GM19043 (cell line): Measurements from ENCODE around the gene RASA3.
"Not testable (repeated sequence)": the region's sequence is repeated elsewhere in the genome, so short reads cannot be mapped to it uniquely, and the experiment has no call there.

ENCODE experiments used
- ATAC-seq: cut with Tn5 transposase; IDR thresholded peaks from one replicate; pipeline ENCODE4 v1.9.1; 2021; ENCODE audit warnings: low read depth; ENCODE audit not compliant: unreplicated experiment

Gene RASA3

DNA sequence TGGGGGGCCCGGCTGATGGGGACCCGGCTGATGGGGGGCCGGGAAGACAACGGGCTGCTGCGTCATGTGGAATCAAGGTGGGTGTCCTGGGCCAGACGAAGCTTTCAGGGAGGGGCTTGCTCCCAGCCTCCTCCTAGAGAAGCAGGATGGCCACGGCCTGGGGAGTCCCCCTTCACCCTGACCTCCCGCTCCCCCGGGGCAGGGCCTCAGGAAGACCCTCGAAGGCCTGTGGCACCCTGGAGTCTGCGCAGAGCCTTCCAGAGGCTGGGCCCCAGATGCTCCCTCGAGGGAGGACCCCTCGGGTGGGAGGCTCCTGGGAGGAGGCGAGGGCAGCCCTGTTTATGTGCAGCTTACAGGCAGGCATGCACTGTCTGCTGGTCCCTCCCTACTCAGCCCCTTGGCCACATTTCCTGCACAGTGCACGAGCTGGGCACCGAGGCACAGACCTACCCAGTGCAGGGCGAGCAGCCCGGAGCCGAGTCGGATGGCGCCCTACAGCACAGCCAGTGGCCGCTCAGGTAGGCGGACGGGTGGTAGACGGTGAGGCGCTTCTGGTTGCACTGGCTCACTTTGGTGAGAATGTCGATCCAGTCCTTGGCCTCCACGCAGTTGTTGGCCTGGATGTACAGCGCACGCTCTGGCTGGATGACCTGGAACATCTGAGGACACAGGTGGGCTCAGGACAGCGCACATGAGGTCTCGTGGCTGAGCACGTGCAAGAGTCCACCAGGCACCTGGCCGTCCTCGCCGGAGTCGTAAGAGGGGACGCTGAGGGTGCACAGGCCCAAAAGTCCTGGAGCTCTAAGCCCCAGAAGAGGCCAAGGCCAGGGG, 136.1 kb downstream of the RASA3 start:
- no peak for ATAC-seq

DNA sequence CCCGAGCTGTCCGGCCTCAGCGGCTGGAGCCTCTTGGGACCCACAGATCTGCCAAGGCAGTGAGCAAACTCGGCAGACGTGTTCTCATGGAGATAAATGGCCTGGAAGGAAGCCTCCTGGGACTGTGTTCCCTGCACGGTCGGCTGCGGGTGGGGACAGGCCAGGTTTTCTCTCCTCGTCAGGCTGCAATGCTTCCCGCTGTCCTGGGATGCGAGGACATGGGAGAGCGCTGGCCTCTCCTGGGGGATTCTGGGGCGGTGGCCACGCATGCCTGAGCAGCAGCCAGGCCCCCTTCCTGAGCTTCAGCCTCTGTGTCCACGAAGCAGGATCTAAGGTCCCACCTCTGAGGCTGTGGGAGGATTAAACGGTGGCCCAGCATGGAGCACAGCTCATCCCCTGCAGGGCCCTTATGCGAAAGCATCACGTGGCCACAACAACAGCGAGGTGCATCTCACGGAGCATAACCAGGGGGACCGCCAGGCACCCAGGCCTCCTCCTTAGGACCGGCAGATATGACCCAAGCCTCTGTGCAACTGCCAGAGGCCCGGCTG, 137.3 kb downstream of the RASA3 start:
- no peak for ATAC-seq

DNA sequence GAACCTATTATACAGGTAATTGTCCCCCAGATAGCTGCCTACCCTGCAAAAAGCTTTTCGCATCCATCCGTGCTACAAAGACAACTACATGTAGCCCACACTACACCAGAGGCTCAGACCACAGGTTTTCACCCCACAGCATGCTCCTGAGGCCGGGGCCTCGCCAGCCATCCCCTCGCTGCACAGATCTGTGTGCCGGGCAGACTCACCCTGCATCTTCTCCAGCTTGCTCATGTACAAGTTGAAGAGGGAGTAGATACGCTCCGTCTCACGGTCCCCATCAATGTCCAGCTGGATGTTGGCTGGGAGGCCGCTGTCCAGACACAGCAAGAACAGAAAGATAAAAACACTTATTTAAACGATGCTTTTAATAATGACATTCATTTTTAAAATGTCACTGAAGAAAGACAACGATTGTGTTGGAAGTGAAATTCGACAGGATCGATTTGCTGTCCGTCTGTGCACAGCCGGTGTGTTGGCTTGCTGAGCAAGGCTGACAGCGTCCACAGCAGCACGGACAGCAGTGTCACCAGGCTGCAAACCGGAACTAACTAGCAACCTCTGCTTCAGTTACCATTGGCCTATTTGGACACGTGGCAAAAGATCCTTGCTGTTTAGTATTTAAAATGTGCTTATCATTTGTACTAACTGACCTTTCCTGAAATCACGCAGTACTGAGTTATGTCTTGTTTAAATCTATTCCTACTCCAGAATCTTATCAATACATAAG, 140.0 kb downstream of the RASA3 start:
- ATAC-seq = no peak

DNA sequence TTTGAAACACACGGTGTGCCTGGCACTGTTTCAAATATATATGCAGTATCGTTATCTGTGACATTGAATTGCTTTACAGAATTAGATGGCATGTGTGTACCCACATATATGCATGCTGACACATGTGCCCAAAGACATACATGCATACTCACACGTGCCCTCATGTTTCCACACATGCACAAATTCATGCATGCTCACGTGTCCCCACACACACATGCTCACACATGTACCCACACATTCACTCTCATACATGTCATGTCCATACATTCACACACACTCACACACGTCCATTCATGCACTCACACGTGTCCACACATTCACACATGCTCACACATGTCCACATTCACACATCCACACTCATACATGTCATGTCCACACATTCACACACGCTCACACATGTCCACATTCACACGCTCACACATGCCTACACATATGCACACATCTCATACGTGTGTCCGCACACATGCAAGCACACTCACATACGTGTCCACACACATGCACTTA, 140.7 kb downstream of the RASA3 start:
- ATAC-seq = no peak

DNA sequence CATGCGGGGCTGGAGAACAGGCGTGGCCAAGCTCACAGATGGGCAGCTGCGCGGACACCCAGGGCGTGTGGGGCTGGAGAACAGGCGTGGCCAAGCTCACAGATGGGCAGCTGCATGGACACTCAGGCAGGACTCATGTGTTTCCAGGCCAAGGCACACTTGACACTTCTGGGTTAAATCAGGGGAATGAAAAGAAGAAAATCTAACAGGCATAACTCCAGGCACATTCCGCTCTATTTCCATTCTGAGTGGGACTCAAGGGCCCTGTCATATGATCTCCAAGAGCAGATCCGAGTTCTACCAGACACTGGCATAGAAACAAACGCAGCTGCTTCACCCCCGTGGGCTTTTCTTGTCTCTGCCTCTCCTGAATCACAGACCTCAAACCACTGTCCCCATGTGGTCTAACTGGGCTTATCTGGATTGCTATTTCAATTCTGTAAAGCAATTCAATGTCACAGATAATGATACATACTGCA, 141.2 kb downstream of the RASA3 start:
- ATAC-seq = no peak

DNA sequence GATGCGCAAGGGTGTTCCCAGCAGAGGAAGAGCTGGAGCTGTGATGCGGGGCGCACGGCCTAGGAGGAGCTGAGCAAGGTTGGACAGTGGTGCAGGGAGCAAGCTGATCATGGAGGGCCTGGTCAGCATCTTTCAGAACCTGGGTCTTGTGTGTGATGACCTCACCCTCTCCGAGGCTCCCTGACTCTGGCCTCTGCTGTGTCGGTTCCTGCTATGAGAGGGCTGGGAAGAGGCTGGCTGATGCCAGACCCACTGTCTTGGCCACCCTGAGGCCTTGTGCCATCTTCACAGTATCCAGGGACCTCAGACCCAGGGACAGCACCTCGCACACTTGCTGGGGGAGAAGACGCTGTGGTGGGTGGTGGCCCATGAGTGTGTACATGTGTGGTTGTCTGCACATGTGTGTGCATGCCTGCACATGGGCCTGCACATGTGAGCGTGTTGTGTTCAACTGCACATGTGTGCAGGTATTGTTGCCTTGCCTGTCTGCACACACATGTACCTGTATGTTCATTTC, 142.0 kb downstream of the RASA3 start:
- no peak for ATAC-seq

DNA sequence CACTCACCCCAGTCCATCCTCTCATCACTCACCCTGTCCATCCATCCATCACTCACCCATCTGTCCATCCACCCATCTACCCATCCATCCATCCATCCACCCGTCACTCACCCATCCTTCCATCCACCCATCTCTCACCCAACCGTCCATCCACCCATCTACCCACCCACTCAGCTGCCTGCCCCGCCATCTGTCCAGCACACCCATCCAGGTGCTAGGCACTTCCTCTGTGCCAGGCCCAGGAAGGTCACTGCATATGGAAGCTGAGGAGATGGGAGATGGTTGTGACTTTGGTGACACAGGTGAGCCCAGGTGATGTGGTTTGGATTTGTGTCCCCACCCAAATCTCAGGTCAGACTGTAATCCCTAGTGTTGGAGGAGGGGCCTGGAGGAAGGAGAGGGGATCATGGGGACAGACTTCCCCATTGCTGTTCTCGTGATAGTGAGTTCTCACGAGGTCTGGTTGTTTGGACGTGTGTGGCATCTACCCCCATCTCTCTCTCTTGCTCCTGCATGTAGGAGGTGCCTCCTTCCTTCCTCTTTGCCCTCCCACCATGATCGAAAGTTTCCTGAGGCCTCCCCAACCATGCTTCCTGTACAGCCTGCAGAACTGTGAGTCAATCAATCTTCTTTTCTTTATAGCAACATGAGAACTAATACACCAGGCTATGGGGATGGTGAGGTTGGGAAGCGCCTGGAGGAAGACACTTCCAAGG, 142.7 kb downstream of the RASA3 start:
- no peak for ATAC-seq

DNA sequence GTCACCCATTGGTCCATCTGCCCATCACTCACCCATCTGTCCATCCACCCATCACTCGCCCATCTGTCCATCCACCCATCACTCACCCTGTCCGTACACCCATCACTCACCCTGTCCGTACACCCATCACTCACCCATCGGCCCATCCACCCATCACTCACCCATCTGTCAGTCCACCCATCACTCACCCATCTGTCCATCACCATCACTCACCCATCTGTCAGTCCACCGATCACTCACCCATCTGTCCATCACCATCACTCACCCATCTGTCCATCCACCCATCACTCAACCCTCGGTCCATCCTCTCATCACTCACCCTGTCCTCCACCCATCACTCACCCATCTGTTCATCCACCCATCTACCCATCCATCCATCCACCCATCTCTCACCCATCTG, 143.6 kb downstream of the RASA3 start:
- not testable (repeated sequence) for ATAC-seq

DNA sequence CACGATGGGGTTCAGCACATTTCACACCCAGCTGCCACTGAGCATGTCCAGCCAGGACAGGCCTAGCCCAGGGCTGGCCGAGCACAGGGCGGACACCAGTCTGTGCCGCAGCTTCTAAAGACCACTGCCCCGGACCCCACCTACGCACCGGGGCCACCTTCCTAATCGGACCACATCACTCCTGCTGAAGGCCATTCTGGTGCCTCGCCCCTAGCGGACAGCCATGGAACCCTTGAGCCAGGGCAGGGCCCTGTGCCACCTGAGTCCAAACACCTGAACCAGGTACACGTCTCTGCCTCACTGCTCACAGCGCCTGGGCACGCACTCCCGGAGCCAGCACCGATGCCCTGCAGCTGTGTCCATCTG, 150.1 kb downstream of the RASA3 start:
- no peak for ATAC-seq

DNA sequence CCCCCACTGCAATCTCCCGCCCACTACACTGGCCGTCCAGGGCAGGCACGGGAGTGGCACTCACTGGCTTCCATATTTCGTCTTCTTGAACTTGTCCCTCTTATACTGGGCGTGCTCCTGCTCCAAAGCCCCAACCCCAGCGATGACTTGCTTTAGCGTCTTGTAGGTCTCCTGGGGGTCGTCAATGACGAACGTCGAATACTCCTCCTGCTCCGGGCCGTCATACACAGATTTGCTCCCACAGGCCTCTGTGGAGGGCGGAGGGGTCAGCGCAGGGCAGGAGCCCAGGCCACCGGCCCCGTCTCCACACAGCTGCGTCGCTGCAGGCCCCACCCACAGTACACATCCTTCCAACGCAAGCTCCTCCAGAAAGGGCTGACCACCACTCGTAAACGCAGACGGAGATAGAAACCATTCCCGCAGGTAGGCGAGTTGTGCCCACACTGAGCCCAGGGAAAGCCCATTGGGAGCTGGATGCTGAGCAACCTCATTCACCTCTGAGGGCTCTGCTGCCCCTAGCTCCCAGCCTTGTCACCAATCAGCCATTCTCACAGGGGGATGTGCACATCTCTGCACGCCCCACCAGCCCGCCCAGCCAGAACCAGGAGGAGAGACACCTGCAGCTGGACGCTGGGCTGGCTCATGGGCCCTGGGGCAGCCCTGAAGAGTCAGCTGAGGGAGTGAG, 150.7 kb downstream of the RASA3 start:
- ATAC-seq = no peak

DNA sequence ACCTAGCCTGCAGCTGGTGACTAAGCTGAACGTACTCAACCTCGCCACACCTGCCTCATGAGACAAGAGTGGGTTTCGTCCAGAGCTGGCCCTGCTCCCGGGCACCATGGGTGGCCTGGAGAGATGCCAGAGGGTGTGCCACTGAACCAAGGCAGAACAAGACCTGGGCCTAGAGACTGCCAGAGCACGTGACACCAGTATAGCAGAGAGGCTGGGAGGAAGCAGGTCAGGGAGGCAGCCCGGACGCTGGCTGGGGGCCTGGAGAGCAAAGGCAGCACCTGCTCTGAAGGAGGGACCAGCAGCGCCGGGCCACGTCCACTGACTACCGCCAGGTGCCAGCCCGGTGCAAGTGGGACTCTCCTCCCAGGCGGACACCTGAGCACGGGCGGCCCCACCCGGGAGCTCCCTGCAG, 151.2 kb downstream of the RASA3 start:
- ATAC-seq = no peak

DNA sequence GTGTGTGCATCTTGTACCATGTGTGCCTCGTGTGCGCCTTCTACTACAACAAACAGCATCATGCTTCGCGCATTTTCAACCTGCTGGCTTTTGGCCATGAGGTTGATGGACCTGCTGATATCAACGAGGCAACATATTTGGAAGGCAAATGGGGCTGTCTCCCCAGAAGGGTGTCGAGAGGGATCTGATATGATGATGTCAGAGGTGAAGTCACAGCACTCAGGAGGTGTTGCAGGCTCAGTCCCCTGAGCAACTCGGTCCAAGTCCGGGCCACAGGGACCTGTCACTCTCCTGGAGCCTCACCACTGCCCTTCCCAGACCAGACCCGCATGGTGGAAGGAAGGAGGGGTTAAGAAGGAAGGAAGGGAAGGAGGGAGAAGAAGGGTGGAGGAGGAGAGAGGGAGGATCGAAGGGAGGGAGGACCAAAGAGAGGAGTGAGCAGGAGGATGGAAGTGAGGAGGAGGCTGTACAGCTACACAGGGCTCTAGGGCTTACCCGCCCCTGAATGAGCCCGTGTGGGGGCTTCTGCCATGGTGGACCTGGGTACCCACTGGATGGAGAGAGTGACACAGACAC, 151.8 kb downstream of the RASA3 start:
- ATAC-seq = no peak

DNA sequence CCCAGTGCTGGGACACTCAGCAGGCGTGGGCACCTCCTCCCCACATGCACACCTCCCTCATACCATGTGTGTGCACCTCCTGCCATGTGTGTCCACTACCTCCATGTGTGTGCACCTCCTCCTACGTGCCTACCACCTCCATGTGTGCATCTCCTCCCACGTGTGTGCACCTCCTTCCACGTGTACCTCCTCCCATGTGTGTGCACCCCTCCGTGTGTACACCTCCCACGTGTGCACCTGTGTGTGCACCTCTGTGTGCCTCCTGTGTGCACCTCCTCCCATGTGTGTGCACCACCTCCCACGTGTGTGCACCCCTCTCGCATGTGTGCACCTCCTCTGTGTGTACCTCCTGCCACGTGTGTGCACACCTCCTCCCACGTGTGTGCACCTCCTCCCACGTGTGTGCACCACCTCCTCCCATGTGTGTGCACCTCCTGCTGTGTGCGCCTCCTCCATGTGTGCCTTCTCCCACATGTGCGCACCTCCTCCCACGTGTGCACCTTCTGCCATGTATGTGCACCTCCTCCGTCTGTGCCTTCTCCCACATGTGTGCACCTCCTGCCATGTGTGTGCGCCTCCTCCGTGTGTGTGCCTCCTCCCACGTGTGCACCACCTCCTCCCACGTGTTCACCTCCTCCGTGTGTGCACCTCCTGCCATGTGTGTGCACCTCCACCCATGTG, 152.5 kb downstream of the RASA3 start:
- no peak for ATAC-seq

DNA sequence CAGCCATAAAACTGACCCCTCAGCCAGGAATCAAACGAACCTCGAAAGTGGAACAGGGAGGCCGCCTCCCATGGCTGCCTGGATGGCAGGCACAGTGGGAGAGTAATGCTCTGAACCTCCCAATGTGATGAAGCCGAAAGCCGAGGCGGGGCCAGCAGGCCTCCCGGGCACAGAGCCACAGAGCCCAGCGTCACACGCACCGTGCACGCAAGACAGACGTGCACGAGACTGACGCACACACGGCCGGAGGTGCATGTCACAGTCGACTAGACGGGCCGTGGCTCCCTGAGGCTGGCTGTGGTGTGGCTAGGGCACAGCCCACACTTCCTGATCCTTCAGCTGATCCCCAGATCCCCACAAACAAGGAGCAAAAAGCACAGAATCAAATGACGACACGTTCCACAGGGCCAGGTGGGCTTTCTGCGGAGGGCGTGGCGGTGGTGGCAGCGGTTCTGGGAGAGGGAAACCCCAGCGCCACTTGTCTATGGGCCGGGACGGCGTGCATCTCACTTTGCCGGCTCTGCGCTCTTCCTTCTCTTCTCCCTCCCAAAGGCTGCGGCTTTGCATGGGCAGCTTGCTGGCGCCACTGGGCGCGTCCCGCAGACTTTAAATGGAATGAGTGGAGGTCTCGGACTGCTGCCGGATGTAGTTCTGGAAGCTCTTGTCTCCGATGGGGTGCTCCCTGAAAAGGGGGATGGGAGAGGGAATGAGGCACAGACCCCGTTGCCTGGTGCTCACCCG, 153.5 kb downstream of the RASA3 start:
- no peak for ATAC-seq

DNA sequence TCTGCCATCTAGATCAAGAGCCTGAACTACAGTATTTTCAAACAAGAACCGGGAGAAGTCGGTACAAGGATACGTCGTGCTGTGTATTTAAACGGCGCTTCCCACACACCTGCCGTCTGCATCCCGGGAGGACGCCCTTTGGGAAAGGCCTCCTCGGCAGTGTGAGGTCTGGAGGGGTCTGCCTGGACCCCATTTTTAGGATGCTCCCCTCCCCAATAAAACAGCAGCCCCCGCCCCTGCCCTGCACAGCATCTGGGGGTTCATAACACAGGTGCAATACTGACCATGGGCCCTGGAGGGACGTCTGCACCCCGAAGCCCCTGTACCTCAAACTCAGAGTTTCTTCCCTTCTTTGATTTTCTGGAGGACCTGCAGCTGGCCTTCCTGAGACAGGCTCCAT, 154.4 kb downstream of the RASA3 start:
- ATAC-seq = no peak

DNA sequence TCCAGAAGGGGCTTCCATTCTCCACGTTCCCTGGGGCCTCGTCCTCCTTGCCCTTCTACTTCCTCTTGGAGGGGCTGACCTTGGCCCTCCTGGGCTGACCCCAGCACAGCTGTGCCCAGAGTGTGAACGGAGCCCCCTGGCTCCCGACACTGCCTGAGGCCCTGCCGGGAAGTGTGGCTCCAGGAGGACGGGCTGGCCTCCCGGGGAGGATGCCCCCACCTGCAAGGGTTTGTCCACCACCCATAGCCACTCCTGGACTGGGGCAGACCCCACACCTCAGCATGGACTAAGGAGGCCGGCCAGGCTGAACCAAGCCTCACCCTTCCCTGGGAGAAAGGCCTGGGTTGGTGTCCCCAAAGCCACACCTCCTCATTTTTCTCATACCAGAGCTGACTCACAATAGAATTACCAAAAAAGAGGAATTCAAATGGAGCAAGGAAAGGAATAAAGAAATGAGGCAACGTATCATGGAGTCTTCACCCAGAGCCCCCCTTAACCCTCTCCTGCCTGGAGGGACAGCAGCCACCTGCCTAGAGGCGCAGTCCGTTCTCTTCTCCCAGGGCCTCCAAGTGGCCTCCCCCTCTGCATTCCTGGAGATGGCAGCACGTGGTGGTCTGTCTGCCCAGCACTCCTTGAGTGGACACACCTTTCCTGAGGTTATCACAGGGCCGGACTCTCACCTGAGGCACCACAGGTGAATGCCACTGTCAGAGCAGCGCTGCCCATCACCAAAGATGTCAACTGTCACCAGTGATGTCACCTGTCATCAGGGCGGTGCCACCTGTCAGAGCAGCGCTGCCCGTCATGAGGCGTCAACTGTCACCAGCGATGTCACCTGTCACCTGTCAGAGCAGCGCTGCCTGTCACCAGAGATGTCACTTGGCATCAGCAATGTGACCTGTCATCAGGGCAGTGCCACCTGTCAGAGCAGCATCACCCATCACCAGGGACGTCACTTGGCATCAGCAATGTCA, 155.4 kb downstream of the RASA3 start:
- ATAC-seq = no peak

DNA sequence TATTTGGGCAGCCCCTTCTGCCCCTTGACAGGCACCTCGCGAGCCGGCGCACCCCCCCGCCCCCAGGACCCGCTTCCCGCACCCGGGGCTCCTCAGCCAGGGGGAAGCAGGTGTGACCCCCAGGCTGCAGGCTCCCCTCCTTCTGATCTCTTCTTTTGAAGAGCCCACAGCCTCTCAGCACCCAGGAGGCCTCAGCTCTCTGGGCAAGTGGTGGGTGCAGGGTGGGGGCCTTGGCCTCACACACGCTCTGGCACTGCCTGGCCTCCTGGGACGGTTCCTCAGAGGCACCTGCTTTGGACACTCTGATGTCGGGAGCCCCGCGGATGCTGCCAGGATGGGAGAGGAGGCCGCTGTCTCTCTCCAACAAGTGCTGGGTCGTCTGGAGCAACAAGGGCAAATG, 157.0 kb downstream of the RASA3 start:
- ATAC-seq = no peak
